Fibroblast of mammary gland (primary cell): ENCODE results near the gene SIRPB1.

Experiments used
- DNase-seq: peaks from one replicate; pipeline ENCODE4 v3.0.0-alpha.2; 2010; ENCODE audit warnings: low read depth
- H3K4me3 ChIP-seq: 2 replicates; pipeline ENCODE4 v1.5.1; 2011; ENCODE audit warnings: low read depth, mild to moderate bottlenecking, low read length, moderate library complexity; ENCODE audit not compliant: control insufficient read depth
- CTCF ChIP-seq: conservative IDR thresholded peaks from 2 replicates; pipeline ENCODE4 v1.5.1; 2011; ENCODE audit warnings: low read depth, low read length, inconsistent platforms; ENCODE audit not compliant: control insufficient read depth, insufficient read depth

SIRPB1 gene

GRCh38 chr20:1637226-1637625, 17.4 kb upstream of the SIRPB1 start:
- no peak overlapping the region for H3K4me3 ChIP-seq
- DNase-seq, result no peak
- TF ChIP-seq CTCF, result no peak

- TF ChIP-seq CTCF, result no peak
- H3K4me3 ChIP-seq, result no peak overlapping the region
- DNase-seq, result no peak
Observed at GRCh38 chr20:1636621-1637020, 16.8 kb upstream of the SIRPB1 start.

GRCh38 chr20:1635291-1635979, 15.6 kb upstream of the SIRPB1 start:
- no peak for DNase-seq
- H3K4me3 ChIP-seq, result no peak overlapping the region
- no peak for TF ChIP-seq CTCF

- H3K4me3 ChIP-seq, result no peak overlapping the region
- DNase-seq, result no peak
- TF ChIP-seq CTCF, result no peak
Observed at GRCh38 chr20:1633535-1633934, 13.7 kb upstream of the SIRPB1 start.

- no peak for TF ChIP-seq CTCF
- no peak overlapping the region for H3K4me3 ChIP-seq
- DNase-seq, result no peak
Observed at GRCh38 chr20:1632178-1632577, 12.4 kb upstream of the SIRPB1 start.

- no peak for TF ChIP-seq CTCF
- H3K4me3 ChIP-seq, result no peak overlapping the region
- DNase-seq, result no peak
Observed at GRCh38 chr20:1631309-1632151, 11.7 kb upstream of the SIRPB1 start.

GRCh38 chr20:1630186-1630585, 10.4 kb upstream of the SIRPB1 start:
- DNase-seq, result no peak
- no peak overlapping the region for H3K4me3 ChIP-seq
- no peak for TF ChIP-seq CTCF
